ENCODE data around the gene WSCD1. TPM values are rescaled to one million over a fixed set of nuclear protein-coding genes. Genes with fewer than 3 reads are reported as not detected.

The WSCD1 gene
- polyA plus RNA-seq (2013, experiment 1 of 2; ENCODE audit: insufficient read length), result 0.22 TPM
- 0.20 TPM for polyA plus RNA-seq (2013, experiment 2 of 2; ENCODE audit: insufficient read length)

DNA sequence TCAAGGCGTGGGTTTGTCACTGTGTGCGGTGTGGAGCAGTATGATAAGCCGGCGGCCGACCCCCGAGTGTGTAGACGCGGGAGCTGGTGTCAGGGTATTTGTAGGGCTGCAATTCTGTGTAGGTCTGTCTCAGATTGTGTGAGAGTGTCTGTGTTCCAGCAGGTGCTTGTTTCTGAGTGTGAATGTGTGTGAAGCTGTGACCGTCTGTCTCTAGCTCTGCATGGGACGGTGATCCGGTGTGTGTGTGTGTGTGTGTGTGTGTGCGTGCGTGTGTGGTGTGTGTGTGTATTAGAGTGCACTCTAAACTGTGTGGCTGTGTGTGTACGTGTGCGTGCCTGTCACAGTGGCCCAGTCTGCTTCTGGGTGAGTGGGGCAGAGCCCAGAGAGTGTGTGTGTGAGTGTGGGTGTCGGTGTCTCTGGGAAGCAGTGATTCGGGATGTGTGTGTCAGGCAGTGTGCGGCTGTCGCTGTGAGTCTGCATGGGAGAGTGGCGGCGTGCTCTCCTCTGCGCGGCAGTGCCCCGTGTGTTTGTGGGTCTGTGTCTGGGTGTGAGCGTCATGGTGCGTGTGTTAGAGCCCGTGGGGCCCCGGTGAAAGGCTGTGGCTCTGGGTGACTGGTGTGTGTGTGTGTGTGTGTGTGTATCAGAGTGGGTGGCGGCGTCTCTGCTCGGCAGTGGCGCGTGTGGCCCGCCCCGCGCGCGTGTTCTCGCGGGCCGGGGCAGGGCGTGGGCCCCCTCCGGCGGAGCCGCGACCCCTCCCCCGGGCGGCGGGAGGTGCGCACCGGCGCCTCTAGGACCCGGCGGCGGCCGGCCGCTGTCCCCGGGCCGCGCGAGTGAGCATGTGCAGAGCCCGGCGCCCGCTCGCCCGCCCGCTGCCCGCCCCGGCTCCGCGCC, at the start of gene WSCD1:
Gene WSCD1 (plus strand): TSS at position 841 of the 891 bp plus-strand sequence. CDS start 10,280 bp downstream, outside the sequence.
- no peak for DNase-seq

GRCh38 chr17:6021011-6021400, 49.2 kb upstream of the WSCD1 start:
- DNase-seq, result no peak

GRCh38 chr17:6021627-6022026, 48.6 kb upstream of the WSCD1 start:
- DNase-seq, result no peak

GRCh38 chr17:6023036-6023831, 46.9 kb upstream of the WSCD1 start:
- no peak for DNase-seq

DNA sequence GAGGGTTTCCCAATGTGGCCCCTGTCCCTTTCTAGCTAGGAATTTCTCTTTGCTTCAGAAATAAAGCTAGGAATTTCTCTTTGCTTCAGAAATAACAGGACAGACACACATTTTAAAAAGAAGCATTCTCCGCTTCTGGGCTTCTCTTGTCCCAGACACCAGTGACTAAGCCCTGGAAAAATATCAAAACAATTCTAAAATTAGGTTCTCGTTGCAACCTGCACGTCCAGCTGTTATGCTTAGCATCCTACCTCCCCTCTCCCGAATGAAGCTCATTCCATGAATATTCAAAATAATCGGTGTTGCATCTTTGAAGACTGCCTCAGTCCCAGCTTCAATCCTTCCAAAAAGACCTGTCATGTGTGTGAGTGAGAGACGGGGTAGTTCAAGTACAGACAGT, 45.6 kb upstream of the WSCD1 start:
- no peak for DNase-seq

DNA sequence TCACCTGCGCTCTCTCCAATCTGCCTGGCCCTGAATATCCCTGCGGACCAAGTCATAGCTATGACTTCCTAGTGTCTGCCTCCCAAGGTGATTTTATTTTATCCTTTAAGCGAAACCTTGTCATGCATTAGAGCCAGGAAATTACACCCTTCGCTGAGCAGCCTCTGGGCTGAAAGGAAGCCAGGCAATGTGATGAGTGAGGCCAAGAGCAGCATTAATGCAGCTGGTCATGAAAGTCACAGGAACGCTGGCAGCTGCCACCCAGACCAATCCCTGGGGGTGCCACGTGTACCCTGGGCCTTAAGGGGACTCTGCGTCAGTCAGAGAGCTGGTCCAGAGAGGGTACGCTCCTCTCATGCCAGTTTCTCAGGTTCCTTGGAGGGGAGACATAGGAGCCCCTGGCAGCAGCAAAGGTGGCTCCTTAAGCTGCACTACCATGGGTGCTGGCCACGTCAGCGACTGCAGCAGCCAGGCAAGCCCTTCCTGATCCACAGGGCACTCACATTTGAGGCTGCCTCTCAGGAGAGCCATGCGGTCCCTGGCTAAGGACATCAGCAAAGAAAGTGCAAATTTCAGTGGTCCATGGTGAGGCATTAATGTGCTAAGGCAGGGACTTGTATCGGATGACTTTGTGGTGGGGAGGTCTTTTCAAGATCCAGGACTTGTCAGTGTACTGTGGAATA, 42.7 kb upstream of the WSCD1 start:
- DNase-seq, result no peak

DNA sequence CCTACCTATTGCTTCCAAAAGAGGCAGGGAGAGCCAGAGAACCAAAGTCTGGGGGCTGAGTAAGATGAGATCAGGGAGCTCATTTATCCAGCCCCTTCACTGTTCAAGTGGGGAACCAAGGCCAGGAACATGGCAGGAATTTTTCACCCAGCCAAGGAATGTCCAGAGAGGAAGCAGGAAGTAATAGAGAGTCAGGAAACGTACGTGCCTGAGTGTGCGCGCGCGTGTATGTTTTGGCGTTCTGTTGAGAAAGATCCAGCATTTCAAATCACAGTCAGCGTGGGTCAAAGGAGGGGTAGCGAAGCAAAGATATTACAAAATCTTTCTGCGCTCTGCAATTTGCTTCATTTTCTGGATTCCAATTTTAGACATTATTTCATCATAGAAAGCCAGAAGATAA, 41.9 kb upstream of the WSCD1 start:
- DNase-seq, result no peak

DNA sequence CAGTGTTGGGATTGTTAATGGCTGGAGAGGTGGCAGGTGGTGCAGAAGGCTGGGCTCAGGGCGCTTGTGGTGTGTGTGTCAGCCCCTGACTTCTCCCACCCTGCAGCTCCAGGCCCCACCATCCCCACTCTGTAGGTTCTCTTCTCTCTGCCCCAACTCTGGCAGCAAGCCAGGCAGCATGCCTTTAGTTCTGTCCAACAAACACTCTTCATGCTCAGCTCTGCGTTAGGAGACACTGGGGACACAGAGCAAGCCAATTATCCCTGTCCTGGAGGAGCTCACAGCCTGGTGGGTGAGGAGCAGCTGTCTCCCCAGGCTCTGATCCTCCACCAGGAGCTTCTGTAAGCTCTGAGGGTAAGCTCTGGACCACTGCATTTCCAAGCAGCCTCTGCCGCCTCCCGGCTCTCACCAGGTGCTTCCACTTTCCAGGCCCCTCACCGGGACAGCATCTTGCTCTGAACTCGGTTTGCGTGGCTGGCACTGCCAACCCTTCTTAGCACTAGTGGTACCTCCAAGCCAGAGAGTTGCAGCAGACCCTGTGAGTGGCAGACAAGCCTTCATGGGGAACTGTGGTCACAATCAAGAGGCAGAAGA, 34.3 kb upstream of the WSCD1 start:
- no peak for DNase-seq

GRCh38 chr17:6040504-6040903, 29.7 kb upstream of the WSCD1 start:
- no peak for DNase-seq

DNA sequence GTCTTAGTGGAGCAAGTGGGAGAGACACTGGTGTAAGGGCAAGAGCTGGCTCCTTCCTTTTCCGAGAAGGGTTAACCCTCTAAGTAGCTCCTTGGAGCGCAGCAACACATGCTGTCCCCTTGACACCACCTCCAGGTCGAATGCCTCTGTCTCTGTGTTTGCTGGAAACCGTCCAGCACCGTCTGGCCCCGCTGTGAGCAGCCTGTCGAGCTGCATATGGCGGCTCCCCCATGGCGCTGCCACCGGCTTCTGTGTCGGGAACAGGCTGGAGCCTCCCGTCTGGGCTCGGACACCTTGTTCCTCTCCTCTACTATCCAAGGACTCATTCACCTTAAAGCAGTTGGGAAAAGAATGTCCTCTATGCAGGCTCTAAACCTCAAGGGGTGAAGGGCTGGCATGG, 28.9 kb upstream of the WSCD1 start:
- no peak for DNase-seq

DNA sequence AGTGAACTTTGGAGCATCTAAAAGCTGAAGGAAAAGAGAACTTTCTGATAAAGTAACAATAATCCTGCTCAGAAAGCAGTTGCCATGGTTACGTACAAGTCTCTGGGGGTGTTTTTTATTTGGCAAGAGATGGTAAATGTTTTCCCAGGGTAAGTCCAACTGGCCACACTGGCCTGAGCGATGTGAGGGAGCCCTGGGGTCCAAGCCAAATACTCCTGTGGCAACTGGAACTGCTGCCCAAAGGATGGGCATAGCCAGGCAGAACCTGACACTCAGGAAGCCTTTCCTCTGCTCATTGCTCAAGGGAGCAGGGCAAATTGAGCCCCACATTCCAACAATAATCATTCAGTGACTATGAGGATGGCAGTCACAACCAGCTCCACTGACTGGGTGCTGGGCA, 26.8 kb upstream of the WSCD1 start:
- no peak for DNase-seq

DNA sequence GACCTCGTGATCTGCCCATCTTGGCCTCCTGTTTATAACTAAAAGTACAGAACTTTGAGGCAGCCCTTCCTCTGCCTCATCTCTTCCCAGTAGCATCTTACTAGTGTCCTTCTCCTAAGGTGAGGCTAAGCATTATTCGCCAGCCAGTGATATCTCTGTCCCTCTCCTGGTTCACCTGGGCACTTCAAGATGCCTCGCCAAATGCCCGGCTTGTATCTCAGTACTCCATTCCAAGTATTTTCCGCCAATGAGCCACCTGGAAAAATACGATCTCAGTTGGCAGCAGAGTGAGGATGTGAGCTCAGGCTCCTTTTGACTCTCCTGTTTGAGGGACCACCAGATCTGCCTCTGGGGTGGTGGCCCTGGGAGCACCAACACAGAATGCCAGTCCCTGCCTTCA, 25.9 kb upstream of the WSCD1 start:
- no peak for DNase-seq

DNA sequence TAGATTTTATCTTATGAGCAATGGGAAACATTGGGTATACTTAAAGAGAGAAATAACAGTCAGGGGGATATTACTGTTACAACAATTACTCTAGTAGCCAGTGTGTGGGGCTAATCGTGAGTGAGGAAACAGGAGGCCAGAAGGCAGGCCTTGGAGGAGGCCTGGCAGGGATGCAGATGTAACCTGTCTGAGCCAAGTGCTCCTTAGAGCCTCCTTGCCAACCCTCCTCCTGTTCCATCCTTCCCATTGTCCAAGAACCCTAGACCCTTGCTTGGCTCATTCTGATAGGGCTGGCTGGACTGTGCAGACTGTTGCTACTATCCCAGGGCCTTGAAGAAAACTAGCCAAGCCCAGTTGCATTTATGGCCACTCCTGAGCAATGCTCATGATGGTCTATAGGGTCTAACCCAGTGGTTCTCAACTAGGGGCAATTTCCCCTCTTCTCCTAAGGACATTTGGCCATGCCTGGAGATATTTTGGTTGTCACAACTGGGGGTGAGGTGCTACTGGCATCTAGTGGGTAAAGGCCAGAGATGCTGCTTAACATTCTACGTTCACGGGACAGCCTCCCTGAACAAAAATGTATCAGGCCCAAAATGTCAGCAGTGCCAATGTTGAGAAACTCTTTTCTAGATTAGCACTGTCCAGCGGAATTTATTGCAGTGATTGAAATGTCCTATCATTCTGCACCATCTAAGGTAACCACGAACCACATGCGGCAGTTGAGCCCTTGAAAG, 24.4 kb upstream of the WSCD1 start:
- no peak for DNase-seq

- DNase-seq, result peak; percentile 16
These were observed 23.7 kb upstream of the WSCD1 start for GRCh38 chr17:6046431-6046830.

GRCh38 chr17:6046931-6047330, 23.2 kb upstream of the WSCD1 start:
- no peak for DNase-seq

- DNase-seq, result peak; percentile 58
These were observed 22.2 kb upstream of the WSCD1 start for GRCh38 chr17:6047966-6048365.

DNA sequence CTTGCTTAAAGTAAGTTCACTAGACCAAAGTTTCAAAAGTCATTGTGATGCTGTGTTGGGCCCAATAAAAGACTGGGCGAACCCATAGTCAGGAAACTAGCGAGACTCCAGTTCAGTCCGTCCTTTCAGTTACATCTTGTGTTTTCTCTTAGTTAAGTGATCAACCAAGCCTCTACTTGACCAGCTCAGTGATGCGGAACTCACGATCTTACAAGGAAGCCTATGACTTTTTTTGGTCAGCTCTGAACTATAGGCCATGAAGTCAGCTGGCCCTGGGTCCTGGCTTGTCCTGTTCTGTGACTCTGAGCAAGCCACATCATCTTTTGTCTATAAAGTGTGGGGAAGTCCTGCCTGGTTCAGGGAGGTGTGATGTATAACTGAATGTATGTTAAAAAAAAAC, 21.7 kb upstream of the WSCD1 start:
- DNase-seq, result no peak

DNA sequence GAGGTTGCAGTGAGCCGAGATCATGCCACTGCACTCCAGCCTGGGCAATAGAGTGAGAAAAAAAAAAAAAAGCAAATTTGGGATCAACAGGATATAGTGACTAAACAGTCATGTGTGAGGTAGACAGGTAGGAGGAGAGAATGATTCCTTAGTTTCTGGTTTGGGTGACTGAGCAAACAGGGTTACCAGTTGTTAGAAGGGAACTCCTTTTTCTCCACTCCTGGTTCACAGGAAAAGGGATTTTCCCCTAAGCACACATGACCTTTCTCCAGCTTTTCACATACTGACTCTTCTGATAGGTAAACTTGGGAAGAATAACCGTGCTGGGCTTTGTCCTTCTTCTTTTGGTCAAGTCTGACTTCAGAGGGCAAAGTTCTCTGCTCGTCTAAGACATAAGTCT, 17.3 kb upstream of the WSCD1 start:
- no peak for DNase-seq

DNA sequence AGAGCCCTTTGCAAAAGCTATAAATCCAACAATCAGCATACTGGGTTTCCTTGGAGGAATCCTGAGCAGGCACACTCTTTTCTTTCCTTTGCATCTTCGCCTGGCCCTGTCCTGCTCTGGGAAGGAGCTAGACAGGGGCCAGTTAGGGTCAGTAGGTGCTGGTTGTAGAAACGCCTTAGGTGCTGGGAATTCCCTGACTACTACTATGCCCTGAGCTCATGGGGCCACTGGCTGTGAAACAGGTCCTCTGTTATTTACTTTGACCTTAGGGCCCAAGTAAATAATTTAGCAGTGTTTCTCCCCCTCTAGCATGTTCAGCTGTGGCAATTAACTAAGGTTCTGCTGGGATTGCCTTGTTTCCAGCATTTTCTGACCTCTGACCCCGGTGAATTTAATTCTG, 15.8 kb upstream of the WSCD1 start:
- no peak for DNase-seq

DNA sequence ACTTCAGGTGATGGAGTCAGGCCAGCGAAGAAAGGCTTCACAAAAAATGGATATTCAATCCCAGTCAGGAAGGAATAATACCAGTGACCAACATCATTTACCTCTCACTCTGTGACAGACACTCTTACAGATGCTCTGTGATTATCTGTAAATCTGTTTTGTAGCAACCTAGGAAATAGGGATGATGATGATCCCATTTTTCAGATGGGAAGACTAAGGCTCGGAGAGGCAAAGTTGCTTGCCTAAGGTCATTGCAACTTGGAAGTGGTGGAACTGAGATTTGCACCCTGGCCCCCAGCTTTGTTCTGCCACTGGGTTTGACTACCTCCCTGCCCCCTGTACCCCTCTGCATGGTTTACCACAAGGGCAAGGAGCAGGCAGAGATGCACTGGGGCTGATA, 14.1 kb upstream of the WSCD1 start:
- no peak for DNase-seq

DNA sequence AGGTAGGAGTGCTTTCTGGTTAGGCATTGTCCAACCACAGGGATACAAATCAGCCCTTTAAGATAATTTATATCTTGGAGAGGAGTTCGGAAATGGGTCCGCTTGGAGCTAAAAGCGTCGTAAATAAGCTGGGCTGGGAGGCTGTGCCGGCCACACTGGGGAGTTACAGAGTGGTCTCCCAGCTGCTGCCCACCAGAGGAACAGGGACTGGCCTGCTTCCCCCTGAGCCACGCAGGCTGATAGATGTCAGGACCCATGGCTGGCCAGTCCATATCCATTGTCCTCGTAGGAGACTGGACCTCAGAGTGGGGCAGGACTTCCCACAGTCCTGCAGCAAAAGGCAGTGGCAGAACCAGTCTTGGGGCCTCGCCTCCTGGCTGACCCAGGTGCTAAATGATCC, 12.6 kb upstream of the WSCD1 start:
- no peak for DNase-seq

GRCh38 chr17:6059406-6059805, 10.8 kb upstream of the WSCD1 start:
- no peak for DNase-seq

All from fibroblast of skin of abdomen (primary cell).